H9 (cell line): ENCODE results near the gene WDR17. TPM values are rescaled to one million over a fixed set of nuclear protein-coding genes. Genes with fewer than 3 reads are reported as not detected.

ENCODE experiments used
- DNase-seq: peaks from one replicate; pipeline ENCODE4 v3.0.0-alpha.2; 2017
- H2AFZ ChIP-seq: one replicate; pipeline ENCODE4 v1.6.1; 2013; ENCODE audit warnings: mild to moderate bottlenecking, low read length, control low read depth, moderate library complexity
- H2AK5ac ChIP-seq: 2 replicates; pipeline ENCODE4 v1.6.1; 2013; ENCODE audit warnings: low read length, control low read depth, mixed read lengths; ENCODE audit not compliant: insufficient read length
- H2BK120ac ChIP-seq: one replicate; pipeline ENCODE4 v1.6.1; 2013; ENCODE audit warnings: low read depth, mild to moderate bottlenecking, low read length, control low read depth, inconsistent platforms; ENCODE audit not compliant: poor library complexity, severe bottlenecking
- H2BK12ac ChIP-seq: 2 replicates; pipeline ENCODE4 v1.6.1; 2013; ENCODE audit warnings: low read length, control low read depth, mixed read lengths, low read depth; ENCODE audit not compliant: insufficient read length
- H2BK15ac ChIP-seq: 2 replicates; pipeline ENCODE4 v1.6.1; 2013; ENCODE audit warnings: low read depth, low read length, control low read depth
- H2BK20ac ChIP-seq: one replicate; pipeline ENCODE4 v1.6.1; 2013; ENCODE audit warnings: low read depth, mild to moderate bottlenecking, low read length, control low read depth, inconsistent platforms; ENCODE audit not compliant: poor library complexity, severe bottlenecking
- H2BK5ac ChIP-seq: 2 replicates; pipeline ENCODE4 v1.6.1; 2013; ENCODE audit warnings: low read length, control low read depth, mixed read lengths; ENCODE audit not compliant: insufficient read length
- H3K14ac ChIP-seq: 2 replicates; pipeline ENCODE4 v1.6.1; 2013; ENCODE audit warnings: low read length, control low read depth; ENCODE audit not compliant: insufficient read depth
- H3K18ac ChIP-seq: 2 replicates; pipeline ENCODE4 v1.6.1; 2013; ENCODE audit warnings: low read depth, mild to moderate bottlenecking, mixed read lengths, low read length, control low read depth; ENCODE audit not compliant: insufficient read length
- H3K23ac ChIP-seq: 2 replicates; pipeline ENCODE4 v1.6.1; 2013; ENCODE audit warnings: low read length, control low read depth, mixed read lengths, low read depth; ENCODE audit not compliant: insufficient read length
- H3K23me2 ChIP-seq: 2 replicates; pipeline ENCODE4 v1.6.1; 2013; ENCODE audit warnings: low read depth, mild to moderate bottlenecking, mixed read lengths, low read length, control low read depth; ENCODE audit not compliant: insufficient read length, poor library complexity, severe bottlenecking
- H3K27ac ChIP-seq: 2 replicates; pipeline ENCODE4 v1.5.1; 2013; ENCODE audit warnings: low read length, control low read depth, mixed read lengths, low read depth; ENCODE audit not compliant: insufficient read length
- H3K27me3 ChIP-seq: 2 replicates; pipeline ENCODE4 v1.6.1; 2013; ENCODE audit warnings: low read length, control low read depth, inconsistent platforms; ENCODE audit not compliant: insufficient read depth
- H3K4ac ChIP-seq: 2 replicates; pipeline ENCODE4 v1.6.1; 2013; ENCODE audit warnings: low read depth, mild to moderate bottlenecking, control low read depth, inconsistent platforms, low read length, moderate library complexity
- H3K4me1 ChIP-seq: 2 replicates; pipeline ENCODE4 v1.6.1; 2013; ENCODE audit warnings: low read length, control low read depth, inconsistent platforms; ENCODE audit not compliant: insufficient read depth
- H3K4me2 ChIP-seq: 2 replicates; pipeline ENCODE4 v1.6.1; 2013; ENCODE audit warnings: low read length, control low read depth, mixed read lengths; ENCODE audit not compliant: insufficient read length, insufficient read depth
- H3K56ac ChIP-seq: 2 replicates; pipeline ENCODE4 v1.6.1; 2013; ENCODE audit warnings: low read depth, mild to moderate bottlenecking, mixed read lengths, low read length, control low read depth; ENCODE audit not compliant: insufficient read length
- H3K79me1 ChIP-seq: 2 replicates; pipeline ENCODE4 v1.6.1; 2013; ENCODE audit warnings: low read depth, mild to moderate bottlenecking, moderate library complexity, low read length, control low read depth, inconsistent platforms; ENCODE audit not compliant: insufficient read depth, poor library complexity, severe bottlenecking
- H3K79me2 ChIP-seq: 2 replicates; pipeline ENCODE4 v1.6.1; 2013; ENCODE audit warnings: low read length, control low read depth, inconsistent platforms; ENCODE audit not compliant: insufficient read depth
- H3K9ac ChIP-seq: 2 replicates; pipeline ENCODE4 v1.6.1; 2013; ENCODE audit warnings: low read length, control low read depth, mixed read lengths; ENCODE audit not compliant: insufficient read length; ENCODE audit errors: extremely low read depth
- H3K9me3 ChIP-seq: one replicate; pipeline ENCODE4 v1.6.1; 2013; ENCODE audit warnings: low read depth, low read length, inconsistent platforms; ENCODE audit not compliant: control insufficient read depth
- H3T11ph ChIP-seq: one replicate; pipeline ENCODE4 v1.6.1; 2013; ENCODE audit warnings: mild to moderate bottlenecking, low read length, control low read depth, inconsistent platforms
- H4K20me1 ChIP-seq: one replicate; pipeline ENCODE4 v1.6.1; 2013; ENCODE audit not compliant: control insufficient read depth, insufficient read length, insufficient read depth
- H4K5ac ChIP-seq: 2 replicates; pipeline ENCODE4 v1.6.1; 2013; ENCODE audit warnings: low read depth, mild to moderate bottlenecking, mixed read lengths, low read length, control low read depth; ENCODE audit not compliant: insufficient read length
- H4K8ac ChIP-seq: replicated peaks from 2 replicates; pipeline ENCODE4 v1.6.1; 2013; ENCODE audit warnings: low read length, control low read depth, mixed read lengths, low read depth; ENCODE audit not compliant: insufficient read length
- H4K91ac ChIP-seq: 2 replicates; pipeline ENCODE4 v1.6.1; 2013; ENCODE audit warnings: low read depth, mild to moderate bottlenecking, moderate library complexity, mixed read lengths, low read length, control low read depth; ENCODE audit not compliant: insufficient read length
- H3K27ac Mint-ChIP-seq, 3 experiments: 2 replicates in 2 of 3; 3 replicates in 1 of 3; pipeline ENCODE4 v1.8.0; 2020 to 2021; ENCODE audit warnings: mixed read lengths in 3 of 3, mild to moderate bottlenecking in 1 of 3, moderate library complexity in 1 of 3
- H3K27me3 Mint-ChIP-seq: 2 replicates; pipeline ENCODE4 v1.8.0; 2021; ENCODE audit warnings: low read depth, mild to moderate bottlenecking, moderate library complexity, mixed read lengths
- H3K36me3 Mint-ChIP-seq, 3 experiments: 2 replicates in 2 of 3; 3 replicates in 1 of 3; pipeline ENCODE4 v1.8.0; 2020 to 2021; ENCODE audit warnings: low read depth in 3 of 3, mixed read lengths in 3 of 3; ENCODE audit not compliant: insufficient read depth in 1 of 3
- H3K4me1 Mint-ChIP-seq, 2 experiments: 2 replicates each; pipeline ENCODE4 v1.8.0; 2020; ENCODE audit warnings: mixed read lengths in 2 of 2
- H3K4me3 Mint-ChIP-seq, 2 experiments: 2 replicates in 1 of 2; 3 replicates in 1 of 2; pipeline ENCODE4 v1.8.0; 2020 to 2021; ENCODE audit warnings: mild to moderate bottlenecking in 2 of 2, mixed read lengths in 2 of 2, moderate library complexity in 1 of 2
- H3K9me3 Mint-ChIP-seq, 2 experiments: 2 replicates in 1 of 2; 3 replicates in 1 of 2; pipeline ENCODE4 v1.8.0; 2020; ENCODE audit warnings: mild to moderate bottlenecking in 2 of 2, mixed read lengths in 2 of 2, moderate library complexity in 1 of 2
- CTCF ChIP-seq: fragments of 200-600 bp; sonication (generic); conservative IDR thresholded peaks from 3 replicates; pipeline ENCODE4 v1.8.0; 2021; ENCODE audit warnings: antibody characterized with exemption, mild to moderate bottlenecking
- WGBS: extraction: QIAGEN DNeasy Blood & Tissue Kit; methylation state at CpG from one replicate; pipeline ENCODE4 v1.1.7; 2013; ENCODE audit warnings: missing lambda C conversion rate, low lambda C conversion rate, mixed read lengths; ENCODE audit not compliant: insufficient read length; ENCODE audit errors: extremely low coverage; 5-methylcytosine and 5-hydroxymethylcytosine counted together
- total RNA-seq: library from RNA; stranded (reverse); gene quantifications from 2 replicates; pipeline ENCODE4 v1.2.1, GENCODE V29; 2021

The WDR17 gene
- total RNA-seq, 1 experiment from 2014 or later: 2.6 TPM

- no peak overlapping the region for H3K4me3 Mint-ChIP-seq
- Histone ChIP-seq H2BK5ac (no peak overlapping the region), H3K18ac (no peak overlapping the region), H3K27ac (no peak overlapping the region), H2AK5ac (no peak overlapping the region), H2BK20ac (no peak overlapping the region), H2BK12ac (no peak overlapping the region), H3K23ac (no peak overlapping the region), H2BK15ac (no peak overlapping the region), H2BK120ac (no peak overlapping the region), H2AFZ (no peak overlapping the region), H4K91ac (no peak overlapping the region), H3K4me2 (no peak overlapping the region), H3K9me3 (no peaks in the 10 kb centered on the region), H4K20me1 (no peaks in the 10 kb centered on the region), H3K14ac (no peak overlapping the region), H3K79me2 (no peaks in the 10 kb centered on the region), H4K8ac (no peak overlapping the region), H3K4me1 (no peaks in the 10 kb centered on the region), H3T11ph (no peak overlapping the region), H4K5ac (no peak overlapping the region), H3K23me2 (no peaks in the 10 kb centered on the region), H3K9ac (no peak overlapping the region), H3K4ac (no peak overlapping the region), H3K27me3 (no peaks in the 10 kb centered on the region), H3K56ac (no peak overlapping the region), H3K79me1 (no peaks in the 10 kb centered on the region)
- DNase-seq: no peak
- H3K4me1 Mint-ChIP-seq: no peaks in the 10 kb centered on the region
- WGBS: no CpG with 5 or more reads among the region's 5 CpGs
- TF ChIP-seq CTCF: no peak
- no peaks in the 10 kb centered on the region; a peak in 1 of 7 replicates for H3K36me3 Mint-ChIP-seq
- no peak overlapping the region for H3K27ac Mint-ChIP-seq
- no peaks in the 10 kb centered on the region for H3K27me3 Mint-ChIP-seq
- peaks cover 3 to 6% of the 10 kb centered on the region in 2 experiments; a peak in 3 of 5 replicates for H3K9me3 Mint-ChIP-seq
Observed at GRCh38 chr4:176034936-176035335, 30.7 kb upstream of the WDR17 start.
